AG04450 (cell line): ENCODE results near the gene TSHZ2. TPM values are rescaled to one million over a fixed set of nuclear protein-coding genes. Genes with fewer than 3 reads are reported as not detected.

Source experiments
- CTCF ChIA-PET: fragments of 300-600, 350-600 bp; formaldehyde crosslinking; extraction: SDS; loops from one replicate; lab custom pipeline; 2022; ENCODE audit warnings: antibody characterized with exemption, inconsistent platforms; lab: Charles Lee
- POLR2A ChIA-PET: fragments of 350-600 bp; formaldehyde crosslinking; extraction: SDS; loops from one replicate; lab custom pipeline; 2021; ENCODE audit warnings: antibody characterized with exemption, inconsistent platforms; lab: Yijun Ruan, JAX
- DNase-seq: peaks from one replicate; pipeline ENCODE4 v3.0.0-alpha.2; 2011; ENCODE audit warnings: low read depth, low spot score
- H3K27ac ChIP-seq: one replicate; pipeline ENCODE4 v1.5.1; 2012; ENCODE audit warnings: low read depth, low read length, control low read depth
- H3K27me3 ChIP-seq: one replicate; pipeline ENCODE4 v1.6.0; 2012; ENCODE audit warnings: low read length; ENCODE audit not compliant: control insufficient read depth, insufficient read depth
- H3K4me3 ChIP-seq: 2 replicates; pipeline ENCODE4 v1.5.1; 2011; ENCODE audit warnings: mild to moderate bottlenecking, low read depth, low read length, control low read depth
- H3K9me3 ChIP-seq: 2 replicates; pipeline ENCODE4 v1.5.1; 2012; ENCODE audit warnings: low read length; ENCODE audit not compliant: control insufficient read depth, insufficient read depth
- CTCF ChIP-seq: IDR thresholded peaks from 2 replicates; pipeline ENCODE4 v1.5.1; 2011; ENCODE audit warnings: low read depth, low read length, control low read depth, inconsistent platforms
- polyA plus RNA-seq: library from polyadenylated mRNA; depleted of rRNA; stranded (reverse); fragments of >200 nt; gene quantifications from 2 replicates; pipeline ENCODE4 v1.2.3, GENCODE V29; 2011

Gene TSHZ2
- polyA plus RNA-seq, 1 experiment, result not detected

GRCh38 chr20:53448875-53449274, 476.7 kb downstream of the TSHZ2 start:
- DNase-seq, result no peak
- no peak for TF ChIP-seq CTCF
- POLR2A ChIA-PET, result no interaction called here
- Histone ChIP-seq H3K4me3 (no peak overlapping the region), H3K27me3 (peaks cover 2% of the 10 kb centered on the region), H3K27ac (no peak overlapping the region), H3K9me3 (no peaks in the 10 kb centered on the region)
- CTCF ChIA-PET, result no interaction called here

GRCh38 chr20:53453076-53453475, 480.9 kb downstream of the TSHZ2 start:
- H3K27ac ChIP-seq, result no peak overlapping the region
- no peak for TF ChIP-seq CTCF
- CTCF ChIA-PET, result no interaction called here
- no peak for DNase-seq
- no peak overlapping the region for H3K4me3 ChIP-seq
- POLR2A ChIA-PET, result no interaction called here
- no peaks in the 10 kb centered on the region for H3K27me3 ChIP-seq
- no peaks in the 10 kb centered on the region for H3K9me3 ChIP-seq

GRCh38 chr20:53454675-53455276, 482.6 kb downstream of the TSHZ2 start:
- Histone ChIP-seq H3K4me3 (no peak overlapping the region), H3K9me3 (no peaks in the 10 kb centered on the region), H3K27me3 (no peaks in the 10 kb centered on the region), H3K27ac (no peak overlapping the region)
- ChIA-PET CTCF (no interaction called here), POLR2A (no interaction called here)
- no peak for DNase-seq
- no peak for TF ChIP-seq CTCF

- no peak overlapping the region for H3K27ac ChIP-seq
- ChIA-PET POLR2A (no interaction called here), CTCF (no interaction called here)
- DNase-seq, result no peak
- no peaks in the 10 kb centered on the region for H3K9me3 ChIP-seq
- H3K4me3 ChIP-seq, result no peak overlapping the region
- H3K27me3 ChIP-seq, result no peaks in the 10 kb centered on the region
- TF ChIP-seq CTCF, result no peak
Measured at GRCh38 chr20:53463101-53463972, 491.2 kb downstream of the TSHZ2 start.

- TF ChIP-seq CTCF, result no peak
- DNase-seq, result no peak
Measured at GRCh38 chr20:53466279-53466678, 494.1 kb downstream of the TSHZ2 start.

More at GRCh38 chr20:53466279-53466678, 494.1 kb downstream of the TSHZ2 start:
- H3K9me3 ChIP-seq, result no peaks in the 10 kb centered on the region
- ChIA-PET POLR2A (no interaction called here), CTCF (no interaction called here)
- H3K27me3 ChIP-seq, result no peaks in the 10 kb centered on the region
- H3K4me3 ChIP-seq, result no peak overlapping the region
- no peak overlapping the region for H3K27ac ChIP-seq
